HG02798 (cell line): ENCODE measurements around the gene RNPEP.
A peak's percentile ranks its signal among the peaks of the same experiment; 100 is the strongest.
"Not testable (repeated sequence)": the region's sequence is repeated elsewhere in the genome, so short reads cannot be mapped to it uniquely, and the experiment has no call there.

Experiments used
- ATAC-seq: cut with Tn5 transposase; IDR thresholded peaks from one replicate; pipeline ENCODE4 v1.9.1; 2021; ENCODE audit warnings: mild to moderate bottlenecking; ENCODE audit not compliant: unreplicated experiment, poor library complexity

The RNPEP gene

GRCh38 chr1:202031796-202032195 is 49.3 kb downstream of the RNPEP start:
- no peak for ATAC-seq

GRCh38 chr1:202034149-202034682 is 51.8 kb downstream of the RNPEP start:
- no peak for ATAC-seq

GRCh38 chr1:202034683-202035462 is 52.4 kb downstream of the RNPEP start:
- peak; percentile 83 for ATAC-seq

GRCh38 chr1:202036595-202037387 is 54.3 kb downstream of the RNPEP start:
- no peak for ATAC-seq

GRCh38 chr1:202037706-202038296 is 55.4 kb downstream of the RNPEP start:
- no peak for ATAC-seq

GRCh38 chr1:202038688-202039346 is 56.4 kb downstream of the RNPEP start:
- peak; percentile 62 for ATAC-seq

- no peak for ATAC-seq
Observed at GRCh38 chr1:202045705-202046104, 63.3 kb downstream of the RNPEP start.

GRCh38 chr1:202046227-202046626 is 63.8 kb downstream of the RNPEP start:
- ATAC-seq, result no peak

- no peak for ATAC-seq
Observed at GRCh38 chr1:202046748-202047708, 64.6 kb downstream of the RNPEP start.

- ATAC-seq, result no peak
Observed at GRCh38 chr1:202047977-202048376, 65.5 kb downstream of the RNPEP start.

- ATAC-seq, result no peak
Observed at GRCh38 chr1:202049129-202049528, 66.7 kb downstream of the RNPEP start.

- ATAC-seq, result no peak
Observed at GRCh38 chr1:202054094-202054493, 71.6 kb downstream of the RNPEP start.

GRCh38 chr1:202054673-202055072 is 72.2 kb downstream of the RNPEP start:
- ATAC-seq, result not testable (repeated sequence)
